Dermis blood vessel endothelial cell (primary cell): ENCODE measurements around the gene APP. TPM values are rescaled to one million over a fixed set of nuclear protein-coding genes. Genes with fewer than 3 reads are reported as not detected.

Experiments
- DNase-seq: peaks from one replicate; pipeline ENCODE4 v3.0.0; 2010
- total RNA-seq: library from RNA; depleted of rRNA; stranded (reverse); fragments of >200 nt; gene quantifications from 2 replicates; pipeline ENCODE4 v1.2.3, GENCODE V29; 2014

APP gene
- total RNA-seq, 1 donor from 2014 or later, result 1,370 TPM

DNA sequence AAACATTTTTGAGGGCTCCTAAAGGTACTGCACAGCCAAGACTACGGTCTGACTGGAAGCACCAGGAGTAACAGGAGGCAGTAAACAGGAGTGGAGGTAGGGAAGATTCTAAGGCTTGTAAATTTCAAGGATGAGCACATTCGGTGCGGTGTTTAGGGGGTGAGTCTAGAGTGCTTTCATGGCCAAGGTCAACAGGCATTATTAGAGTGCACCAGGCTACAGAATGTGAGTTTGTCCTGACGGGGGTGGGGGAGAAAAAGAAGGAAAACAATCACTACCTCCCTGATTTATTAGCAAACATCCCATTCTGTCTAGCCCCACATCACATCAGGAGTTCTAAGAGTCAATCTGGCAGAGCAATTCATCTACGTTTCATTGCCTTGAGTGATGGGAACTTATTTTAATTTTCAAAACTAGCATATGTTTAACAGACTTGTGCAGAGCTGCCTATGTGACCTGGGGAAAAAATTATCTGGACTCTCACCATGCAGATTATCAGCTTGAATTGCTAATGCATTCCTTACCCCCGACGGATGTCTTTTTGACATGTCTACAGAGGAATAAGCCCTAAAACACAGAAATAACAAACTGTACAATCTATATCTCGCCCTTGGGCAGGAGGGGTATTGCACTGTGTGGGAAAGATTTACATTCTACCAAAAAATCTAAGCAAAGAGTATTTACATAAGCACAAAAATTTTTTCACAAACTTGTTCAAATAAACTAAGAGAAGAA lies 45.0 kb downstream of the APP start:
- DNase-seq, result no peak

GRCh38 chr21:26124896-26125295 lies 45.7 kb downstream of the APP start:
- peak; percentile 42 for DNase-seq

- DNase-seq, result peak; percentile 47
Measured at GRCh38 chr21:26124421-26124833, 46.1 kb downstream of the APP start.

DNA sequence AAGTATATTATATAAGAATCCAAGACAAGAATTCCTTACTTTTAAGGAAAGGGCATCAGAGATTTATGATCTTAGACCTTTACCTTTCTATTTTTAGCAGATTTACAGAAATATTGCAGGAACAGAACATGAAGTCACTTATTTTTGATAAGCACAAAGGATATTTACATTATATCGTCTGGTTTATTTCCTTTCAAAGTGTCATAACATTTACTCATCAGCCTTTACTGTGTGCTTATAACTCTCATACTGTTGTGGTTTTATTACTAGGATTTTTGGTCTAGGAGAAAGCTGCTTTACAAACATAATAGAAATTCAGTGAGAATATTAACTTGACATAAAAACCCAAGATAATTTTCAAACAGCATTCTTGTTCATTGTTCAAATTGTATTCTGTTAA lies 47.6 kb downstream of the APP start:
- DNase-seq, result no peak

DNA sequence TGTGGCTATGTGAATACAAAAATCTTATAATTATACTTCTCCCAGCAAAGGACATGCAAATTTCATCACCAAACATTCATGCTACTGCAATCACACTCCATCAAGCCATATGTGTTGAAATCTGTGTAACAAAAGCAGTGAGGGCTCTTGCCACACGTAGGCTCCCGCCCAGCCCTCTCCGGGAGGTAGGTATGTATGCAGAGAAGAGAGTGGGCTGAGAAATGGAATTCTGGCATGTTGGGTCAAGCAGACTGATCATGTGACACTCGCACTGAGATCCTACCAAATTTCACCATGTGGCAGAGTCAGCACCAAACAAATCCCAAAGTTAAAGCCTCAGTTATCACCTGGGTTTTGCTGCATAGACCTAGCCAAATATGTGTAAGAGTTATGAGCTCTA lies 49.7 kb downstream of the APP start:
- DNase-seq, result no peak

GRCh38 chr21:26119906-26120305 lies 50.7 kb downstream of the APP start:
- DNase-seq, result no peak

DNA sequence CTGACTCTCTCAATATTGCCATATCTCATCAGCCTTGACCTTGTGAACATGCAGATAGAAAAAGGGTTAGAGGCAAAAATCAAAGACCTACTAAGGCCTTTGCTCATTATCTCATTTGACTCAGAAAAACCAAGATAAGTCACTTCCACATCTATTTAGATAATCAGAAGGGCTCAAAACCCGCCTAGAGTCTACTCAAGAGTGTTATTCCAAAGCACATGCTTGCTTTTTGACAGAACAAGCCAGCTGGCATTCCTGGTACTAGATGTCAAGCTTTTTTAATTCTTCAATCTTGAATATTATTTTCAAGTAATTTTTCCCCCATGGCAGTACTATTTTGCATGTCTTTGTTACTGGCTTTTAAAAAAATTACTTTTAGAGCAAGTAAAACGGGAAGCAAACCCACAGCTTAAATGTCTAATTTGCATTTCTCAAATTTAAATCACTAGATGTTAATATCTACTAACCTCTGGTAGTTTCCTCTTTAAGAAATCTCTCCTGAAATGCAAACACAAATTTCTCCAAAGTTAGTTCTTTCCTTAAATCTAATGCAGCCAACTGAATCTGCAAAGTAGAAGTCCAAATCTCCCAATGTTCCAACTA lies 51.5 kb downstream of the APP start:
- DNase-seq, result no peak

DNA sequence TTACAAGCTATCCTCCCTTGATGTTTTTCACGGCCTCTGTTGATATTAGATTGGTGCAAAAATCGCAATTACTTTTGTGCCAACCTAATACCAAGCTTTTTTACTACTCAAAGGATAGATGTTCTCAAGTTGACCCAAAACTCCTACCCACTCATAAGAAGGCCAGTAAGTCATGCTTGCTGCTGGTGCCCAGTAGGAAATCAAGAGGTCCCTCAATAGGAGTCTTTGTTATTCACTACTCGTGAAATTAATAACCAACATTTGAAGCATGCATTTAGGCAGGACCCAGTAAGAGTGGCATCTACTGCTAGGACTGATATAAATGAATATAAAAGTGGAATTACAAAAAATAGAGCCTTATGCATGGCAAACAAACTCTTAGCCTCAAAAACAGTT lies 52.6 kb downstream of the APP start:
- no peak for DNase-seq

GRCh38 chr21:26117324-26117971 lies 53.1 kb downstream of the APP start:
- DNase-seq, result no peak

GRCh38 chr21:26116456-26117011 lies 54.0 kb downstream of the APP start:
- peak; percentile 17 for DNase-seq

DNA sequence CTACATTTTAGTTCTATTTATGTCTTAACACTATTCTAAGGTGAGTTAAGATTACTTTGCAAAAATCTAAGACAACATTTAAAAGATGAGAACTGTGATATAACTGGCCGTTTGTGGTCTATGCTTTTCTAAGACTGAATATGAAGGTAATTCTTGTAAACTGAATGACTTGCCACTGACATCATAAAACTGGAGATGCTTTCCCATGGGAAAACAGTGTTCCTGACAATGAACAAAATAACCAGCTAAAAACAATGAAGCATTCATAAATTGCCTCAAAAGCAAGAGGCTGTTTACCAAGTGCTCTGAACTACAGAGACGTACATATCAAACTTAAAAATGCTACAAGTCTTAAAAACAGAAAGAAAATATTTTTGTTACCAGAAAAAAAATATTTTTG lies 54.7 kb downstream of the APP start:
- DNase-seq, result peak; percentile 82

GRCh38 chr21:26115305-26115704 lies 55.3 kb downstream of the APP start:
- DNase-seq, result peak; percentile 90

GRCh38 chr21:26112975-26113374 lies 57.6 kb downstream of the APP start:
- DNase-seq, result no peak

GRCh38 chr21:26112127-26112742 lies 58.3 kb downstream of the APP start:
- peak; percentile 27 for DNase-seq

DNA sequence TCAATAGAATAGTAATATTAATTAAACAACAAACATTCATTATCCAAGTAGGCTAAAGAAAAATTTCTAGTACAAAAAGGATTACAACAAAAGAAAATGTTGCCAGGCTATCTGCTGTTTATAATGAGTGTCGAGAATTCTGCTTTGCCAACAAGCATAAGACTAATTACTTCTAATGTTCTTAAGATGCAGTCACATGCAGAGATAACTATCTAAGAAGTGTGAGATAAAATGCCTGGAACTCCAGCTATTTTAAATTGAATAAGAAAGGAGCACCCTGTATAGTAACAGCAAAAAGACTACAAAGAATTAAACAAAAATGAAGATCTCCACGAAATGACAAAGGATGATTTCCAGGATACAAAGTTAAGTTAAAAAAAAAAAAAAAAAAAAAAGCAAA lies 59.9 kb downstream of the APP start:
- no peak for DNase-seq

DNA sequence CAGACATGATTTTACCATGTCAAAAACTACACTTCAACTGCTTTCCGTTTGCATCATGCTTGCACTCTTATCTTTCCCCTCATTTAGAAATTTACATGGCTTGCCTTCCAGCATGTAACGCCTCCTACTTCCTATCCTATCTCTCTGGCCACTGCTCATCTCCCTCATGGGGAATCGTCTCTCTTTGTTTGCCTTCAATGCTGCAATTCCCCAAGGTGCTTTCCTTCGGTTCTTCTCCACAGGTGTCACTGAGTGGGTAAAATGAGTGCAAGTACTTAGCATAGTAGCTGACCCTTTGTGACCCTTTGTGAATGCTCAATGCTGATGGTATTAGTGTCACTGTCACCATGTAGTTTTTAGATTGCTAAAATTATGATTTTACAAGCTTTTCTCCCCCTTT lies 63.1 kb downstream of the APP start:
- no peak for DNase-seq

- DNase-seq, result peak; percentile 79
Measured at GRCh38 chr21:26106562-26106961, 64.0 kb downstream of the APP start.

- DNase-seq, result no peak
Measured at GRCh38 chr21:26105819-26106218, 64.8 kb downstream of the APP start.

DNA sequence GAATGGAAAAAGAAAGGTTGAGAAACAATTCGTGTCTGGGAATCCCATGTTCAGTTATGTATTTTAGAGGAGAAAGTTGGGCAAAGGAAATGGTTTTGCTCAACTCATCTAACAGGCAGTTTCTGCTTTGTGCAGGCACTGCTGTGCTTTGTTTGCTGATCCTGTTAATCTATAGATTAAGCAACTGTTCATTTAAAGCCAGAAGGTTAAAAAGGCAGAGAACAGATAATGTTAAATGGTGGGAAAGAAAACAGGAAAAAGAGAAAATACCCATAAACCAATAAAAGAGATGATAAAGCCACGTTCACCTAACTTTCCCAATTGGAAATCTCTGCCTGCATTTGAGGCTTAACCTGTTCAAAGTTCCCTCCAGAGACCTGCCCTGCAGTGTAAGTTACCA lies 70.0 kb downstream of the APP start:
- no peak for DNase-seq

- DNase-seq, result no peak
Measured at GRCh38 chr21:26099610-26100219, 70.9 kb downstream of the APP start.

DNA sequence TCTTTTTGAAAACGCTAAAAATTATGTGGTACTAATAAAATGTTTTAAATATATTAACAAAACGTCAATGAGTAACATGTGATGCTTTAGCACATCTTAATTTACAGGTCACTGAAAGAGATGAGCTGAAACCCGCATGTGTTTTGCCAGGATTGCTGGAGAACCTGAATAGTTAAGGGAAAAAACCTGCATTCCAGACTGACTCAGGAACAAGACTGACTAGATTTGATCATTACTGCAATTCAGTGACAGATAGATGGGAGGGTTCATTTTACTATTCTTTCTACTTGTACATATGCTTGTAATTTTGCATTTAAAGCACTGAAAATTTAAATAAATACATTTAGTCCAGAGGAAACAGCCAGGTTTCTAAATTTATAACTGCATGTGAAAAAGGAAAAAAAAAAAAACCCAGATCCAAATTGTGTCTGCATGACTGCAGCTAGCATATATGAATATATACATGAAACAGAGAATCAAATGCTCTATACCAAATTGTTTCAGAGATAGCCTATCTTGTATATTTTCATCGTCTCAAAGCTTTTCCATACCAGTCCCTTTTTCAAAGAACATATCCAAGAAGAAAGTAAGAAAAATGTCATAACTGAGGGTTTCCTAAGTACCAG lies 71.7 kb downstream of the APP start:
- no peak for DNase-seq

DNA sequence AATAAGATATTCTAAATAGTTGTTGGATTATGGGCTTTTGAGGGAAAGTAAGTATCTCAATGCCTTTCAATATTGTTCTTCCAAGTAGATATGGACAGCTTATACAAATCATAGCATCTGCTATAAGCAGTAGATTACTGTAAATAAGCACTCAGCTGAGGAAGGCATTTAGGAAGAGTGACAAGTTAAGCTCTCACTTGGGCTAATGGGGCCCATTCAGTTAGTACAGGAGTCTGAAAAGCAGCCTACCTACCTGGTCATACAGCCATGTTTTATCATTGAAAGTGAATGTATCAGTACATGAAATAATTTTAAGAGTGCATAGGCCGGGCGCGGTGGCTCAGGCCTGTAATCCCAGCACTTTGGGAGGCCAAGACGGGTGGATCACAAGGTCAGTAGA lies 73.1 kb downstream of the APP start:
- DNase-seq, result no peak
